GM13977 (cell line): ENCODE measurements around the gene WDPCP.
"Not testable (repeated sequence)": the region's sequence is repeated elsewhere in the genome, so short reads cannot be mapped to it uniquely, and the experiment has no call there.

Experiments used
- DNase-seq: peaks from one replicate; pipeline ENCODE4 v3.0.0; 2012; ENCODE audit warnings: low spot score
- CTCF ChIP-seq: IDR thresholded peaks from 2 replicates; pipeline ENCODE4 v1.5.1; 2012; ENCODE audit warnings: mild to moderate bottlenecking, control low read depth; ENCODE audit not compliant: insufficient read depth; ENCODE audit errors: extremely low read depth, missing control alignments
- in situ Hi-C: fragments of 300-500 bp; cut with MboI; formaldehyde crosslinking; loops from one replicate; pipeline ENCODE4 v1.12.0; 2022; ENCODE audit warnings: low sequenced_read_pairs, low pct_unique_long_range_greater_than_20kb, mixed read lengths, inconsistent platforms; ENCODE audit not compliant: unreplicated experiment

Gene WDPCP

GRCh38 chr2:63374341-63374740, 213.9 kb downstream of the WDPCP start:
- no peak for TF ChIP-seq CTCF
- DNase-seq, result no peak
- in situ Hi-C loops, result no loop called here

- no peak for TF ChIP-seq CTCF
- DNase-seq, result no peak
- in situ Hi-C loops, result no loop called here
These were observed 215.7 kb downstream of the WDPCP start for GRCh38 chr2:63372549-63372948.

GRCh38 chr2:63369146-63369545, 219.1 kb downstream of the WDPCP start:
- no peak for DNase-seq
- in situ Hi-C loops, result no loop called here
- TF ChIP-seq CTCF, result no peak

- in situ Hi-C loops, result no loop called here
- no peak for TF ChIP-seq CTCF
- no peak for DNase-seq
These were observed 223.4 kb downstream of the WDPCP start for GRCh38 chr2:63364866-63365265.

GRCh38 chr2:63357722-63358121, 230.6 kb downstream of the WDPCP start:
- in situ Hi-C loops, DNase-seq: not testable (repeated sequence)

- no peak for DNase-seq
- no peak for TF ChIP-seq CTCF
- in situ Hi-C loops, result no loop called here
These were observed 240.9 kb downstream of the WDPCP start for GRCh38 chr2:63347361-63347760.

- TF ChIP-seq CTCF, result no peak
- in situ Hi-C loops, result no loop called here
- no peak for DNase-seq
These were observed 241.9 kb downstream of the WDPCP start for GRCh38 chr2:63346411-63346810.
